Stimulated activated CD4-positive, alpha-beta T cell treated with anti-CD3 and anti-CD28 coated beads, Interleukin-15, amount 100 ng/mL, for 1 hour (primary cell): ENCODE results near the gene HDAC4.

Source experiments
- DNase-seq, 2 donors: peaks; one replicate each; pipeline ENCODE4 v3.0.0-alpha.2; 2020; ENCODE audit warnings: low read depth in 1 of 2, low spot score in 1 of 2

The HDAC4 gene

GRCh38 chr2:239225371-239225851 is 175.4 kb downstream of the HDAC4 start:
- DNase-seq: no peak

GRCh38 chr2:239224955-239225354 is 175.9 kb downstream of the HDAC4 start:
- no peak for DNase-seq

GRCh38 chr2:239224199-239224570 is 176.6 kb downstream of the HDAC4 start:
- DNase-seq: no peak

- DNase-seq: no peak
Observed at GRCh38 chr2:239223310-239224198, 177.3 kb downstream of the HDAC4 start.

- DNase-seq: no peak
Observed at GRCh38 chr2:239222706-239223309, 178.0 kb downstream of the HDAC4 start.

- no peak for DNase-seq
Observed at GRCh38 chr2:239222312-239222660, 178.5 kb downstream of the HDAC4 start.

GRCh38 chr2:239220981-239221396 is 179.8 kb downstream of the HDAC4 start:
- no peak for DNase-seq

GRCh38 chr2:239220341-239220740 is 180.5 kb downstream of the HDAC4 start:
- DNase-seq: no peak

- DNase-seq: no peak
Observed at GRCh38 chr2:239216614-239217273, 184.1 kb downstream of the HDAC4 start.

- DNase-seq: no peak
Observed at GRCh38 chr2:239215988-239216613, 184.7 kb downstream of the HDAC4 start.

- no peak for DNase-seq
Observed at GRCh38 chr2:239215136-239215925, 185.5 kb downstream of the HDAC4 start.

- DNase-seq: no peak
Observed at GRCh38 chr2:239214725-239215124, 186.1 kb downstream of the HDAC4 start.

GRCh38 chr2:239213643-239214101 is 187.1 kb downstream of the HDAC4 start:
- no peak for DNase-seq

GRCh38 chr2:239212929-239213642 is 187.7 kb downstream of the HDAC4 start:
- no peak for DNase-seq

GRCh38 chr2:239212121-239212928 is 188.5 kb downstream of the HDAC4 start:
- no peak for DNase-seq

- DNase-seq: no peak
Observed at GRCh38 chr2:239211396-239212094, 189.3 kb downstream of the HDAC4 start.

GRCh38 chr2:239209783-239210182 is 191.0 kb downstream of the HDAC4 start:
- DNase-seq: no peak

- DNase-seq: no peak
Observed at GRCh38 chr2:239208465-239209180, 192.2 kb downstream of the HDAC4 start.
